HUES6 (cell line): ENCODE measurements around the gene SHISA9.

Experiments
- H3K27ac ChIP-seq: 2 replicates; pipeline ENCODE4 v1.7.0; 2013; ENCODE audit warnings: low read depth, mild to moderate bottlenecking, low read length, inconsistent platforms
- H3K27me3 ChIP-seq: 2 replicates; pipeline ENCODE4 v1.6.1; 2013; ENCODE audit warnings: low read length; ENCODE audit not compliant: control insufficient read depth, insufficient read depth
- H3K36me3 ChIP-seq: 2 replicates; pipeline ENCODE4 v1.6.1; 2013; ENCODE audit warnings: low read length; ENCODE audit not compliant: control insufficient read depth, insufficient read depth
- H3K4me1 ChIP-seq: 2 replicates; pipeline ENCODE4 v1.6.1; 2013; ENCODE audit warnings: low read length; ENCODE audit not compliant: control insufficient read depth, insufficient read depth
- H3K4me3 ChIP-seq: 2 replicates; pipeline ENCODE4 v1.5.1; 2013; ENCODE audit warnings: low read depth, low read length
- H3K9ac ChIP-seq: one replicate; pipeline ENCODE4 v1.6.1; 2013; ENCODE audit warnings: mild to moderate bottlenecking, low read length
- H3K9me3 ChIP-seq: 2 replicates; pipeline ENCODE4 v1.6.1; 2013; ENCODE audit warnings: low read depth, low read length; ENCODE audit not compliant: control insufficient read depth, insufficient read depth

SHISA9 gene

DNA sequence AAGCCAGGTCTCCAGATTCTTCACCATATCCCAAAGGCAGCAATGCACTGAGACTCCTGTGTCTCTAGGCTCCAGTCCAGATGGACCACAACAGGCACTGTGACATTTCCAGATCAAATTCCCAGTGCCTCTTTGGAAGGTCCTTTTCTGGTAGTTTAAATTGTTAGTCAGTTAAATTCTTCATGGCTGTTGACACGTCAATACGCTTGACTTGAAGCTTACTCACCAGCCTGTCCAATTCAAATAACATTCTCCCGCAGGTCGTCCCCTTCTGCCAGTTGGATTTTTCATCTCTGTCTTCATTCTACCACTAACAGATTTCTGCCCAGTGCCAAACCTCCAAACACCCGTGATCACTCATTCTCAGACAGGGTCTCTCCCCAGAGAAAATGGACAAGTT, 86.7 kb downstream of the SHISA9 start:
- H3K9ac ChIP-seq, result no peak overlapping the region
- H3K36me3 ChIP-seq, result no peaks in the 10 kb centered on the region
- no peaks in the 10 kb centered on the region for H3K4me1 ChIP-seq
- no peak overlapping the region for H3K27ac ChIP-seq
- no peak overlapping the region for H3K4me3 ChIP-seq
- peaks cover 16% of the 10 kb centered on the region for H3K9me3 ChIP-seq
- no peaks in the 10 kb centered on the region for H3K27me3 ChIP-seq

DNA sequence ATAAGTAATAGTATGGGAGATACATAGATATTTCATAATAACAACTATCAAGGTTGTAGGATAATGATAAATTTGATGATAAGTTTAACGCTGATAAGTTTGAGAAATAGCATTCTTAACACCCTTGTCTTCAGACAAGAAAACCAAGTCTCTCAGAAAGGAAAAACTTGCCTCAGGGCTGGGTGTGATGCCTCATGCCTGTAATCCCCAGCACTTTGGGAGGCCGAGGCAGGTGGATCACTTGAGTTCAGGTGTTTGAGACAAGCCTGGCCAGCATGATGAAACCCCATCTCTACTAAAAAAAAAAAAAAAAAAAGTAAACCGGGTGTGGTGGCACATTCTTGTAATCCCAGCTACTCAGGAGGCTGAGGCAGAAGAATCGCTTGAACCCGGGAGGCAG, 90.7 kb downstream of the SHISA9 start:
- no peaks in the 10 kb centered on the region for H3K27me3 ChIP-seq

DNA sequence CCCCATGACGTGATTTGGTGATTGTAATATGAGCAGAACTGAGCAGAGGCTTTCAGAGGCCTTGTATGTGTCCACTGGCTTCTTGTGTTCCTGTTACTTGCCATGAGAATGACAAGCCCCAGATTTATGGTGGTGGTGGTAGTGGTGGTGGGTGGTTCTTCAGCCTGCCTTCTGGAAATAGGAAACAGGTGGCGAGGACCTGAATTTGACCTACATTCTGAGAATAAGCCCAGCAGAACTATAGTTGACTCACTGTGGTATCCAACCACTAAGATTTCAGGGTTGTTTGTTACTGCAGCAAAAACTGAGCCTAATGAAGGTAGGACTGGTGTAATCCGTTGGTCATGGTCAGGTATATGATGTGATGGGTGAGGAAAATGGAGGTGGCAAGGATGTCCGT, 93.0 kb downstream of the SHISA9 start:
- H3K4me1 ChIP-seq, result no peaks in the 10 kb centered on the region
- H3K4me3 ChIP-seq, result no peak overlapping the region
- H3K27me3 ChIP-seq, result no peaks in the 10 kb centered on the region
- no peaks in the 10 kb centered on the region for H3K9me3 ChIP-seq
- H3K9ac ChIP-seq, result no peak overlapping the region
- no peaks in the 10 kb centered on the region for H3K36me3 ChIP-seq
- H3K27ac ChIP-seq, result no peak overlapping the region

More for the DNA sequence above, 90.7 kb downstream of the SHISA9 start:
- no peak overlapping the region for H3K4me3 ChIP-seq
- no peaks in the 10 kb centered on the region for H3K9me3 ChIP-seq
- H3K36me3 ChIP-seq, result no peaks in the 10 kb centered on the region
- no peaks in the 10 kb centered on the region for H3K4me1 ChIP-seq
- no peak overlapping the region for H3K9ac ChIP-seq
- no peak overlapping the region for H3K27ac ChIP-seq

DNA sequence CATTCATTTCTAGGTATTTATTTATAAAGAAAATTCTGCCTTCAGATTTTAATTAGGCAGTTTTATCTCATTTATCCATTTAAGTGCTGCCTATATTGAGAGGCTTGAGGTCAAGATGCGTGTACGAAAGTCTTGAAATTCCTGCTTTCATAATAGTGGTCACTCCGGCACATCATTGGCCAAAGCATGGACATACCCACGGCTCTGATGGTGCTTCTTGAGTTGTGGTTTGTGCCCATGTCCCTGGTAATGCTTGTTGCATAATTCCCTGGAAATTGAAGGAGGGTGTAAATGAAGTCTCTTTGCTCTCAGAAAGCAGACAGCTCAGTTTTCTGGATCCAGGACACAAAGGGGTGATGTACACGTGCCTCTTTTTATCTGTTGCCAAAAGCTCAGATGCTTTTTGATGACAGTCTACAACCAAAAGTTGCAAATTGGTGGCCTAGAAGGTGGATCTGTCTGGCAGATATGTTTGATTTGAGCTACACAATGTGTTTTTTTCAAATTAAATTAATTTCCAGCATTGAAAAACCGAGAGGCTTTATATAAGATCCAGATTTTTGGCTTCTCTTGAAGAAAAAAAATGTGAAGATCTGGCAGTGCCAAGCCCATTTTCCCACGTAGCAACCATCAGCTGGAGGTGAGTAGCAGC, 94.4 kb downstream of the SHISA9 start:
- H3K27me3 ChIP-seq, result no peaks in the 10 kb centered on the region
- H3K9me3 ChIP-seq, result no peaks in the 10 kb centered on the region
- no peaks in the 10 kb centered on the region for H3K36me3 ChIP-seq
- H3K4me3 ChIP-seq, result no peak overlapping the region
- H3K9ac ChIP-seq, result no peak overlapping the region
- H3K4me1 ChIP-seq, result no peaks in the 10 kb centered on the region
- no peak overlapping the region for H3K27ac ChIP-seq

DNA sequence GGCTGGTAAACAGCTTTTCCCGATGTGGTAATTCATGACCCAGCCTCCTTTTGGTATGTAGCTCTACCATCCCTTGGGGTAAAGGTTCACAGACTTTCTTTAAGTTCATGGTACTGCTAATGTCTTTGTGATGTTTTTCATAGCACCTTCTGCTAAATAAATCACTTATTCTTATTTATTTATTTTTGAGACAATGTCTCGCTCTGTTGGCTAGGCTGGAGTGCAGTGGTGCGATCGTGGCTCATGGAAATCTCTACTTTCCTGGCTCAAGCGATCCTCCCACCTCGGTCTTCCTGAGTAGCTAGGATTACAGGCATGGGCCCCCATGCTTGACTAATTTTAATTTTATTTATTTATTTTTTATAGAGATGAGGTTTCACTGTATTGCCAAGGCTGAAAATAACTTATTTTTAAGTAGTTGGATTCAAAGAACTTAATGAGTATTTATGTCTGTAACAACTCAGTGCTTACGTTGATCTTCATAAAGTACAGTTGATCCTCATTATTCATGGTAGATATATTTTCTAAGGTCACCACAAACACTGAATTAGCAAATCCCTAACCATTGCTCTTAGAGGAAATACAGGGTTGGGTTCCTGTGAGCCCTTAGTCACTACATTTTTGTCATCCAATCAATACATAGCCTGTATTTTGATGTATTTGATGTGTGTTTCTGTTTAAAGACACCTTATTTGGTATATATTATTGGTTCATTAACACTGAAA, 97.1 kb downstream of the SHISA9 start:
- Histone ChIP-seq H3K9me3 (no peaks in the 10 kb centered on the region), H3K4me3 (no peak overlapping the region), H3K27ac (no peak overlapping the region), H3K9ac (no peak overlapping the region), H3K36me3 (no peaks in the 10 kb centered on the region), H3K4me1 (no peaks in the 10 kb centered on the region), H3K27me3 (no peaks in the 10 kb centered on the region)

DNA sequence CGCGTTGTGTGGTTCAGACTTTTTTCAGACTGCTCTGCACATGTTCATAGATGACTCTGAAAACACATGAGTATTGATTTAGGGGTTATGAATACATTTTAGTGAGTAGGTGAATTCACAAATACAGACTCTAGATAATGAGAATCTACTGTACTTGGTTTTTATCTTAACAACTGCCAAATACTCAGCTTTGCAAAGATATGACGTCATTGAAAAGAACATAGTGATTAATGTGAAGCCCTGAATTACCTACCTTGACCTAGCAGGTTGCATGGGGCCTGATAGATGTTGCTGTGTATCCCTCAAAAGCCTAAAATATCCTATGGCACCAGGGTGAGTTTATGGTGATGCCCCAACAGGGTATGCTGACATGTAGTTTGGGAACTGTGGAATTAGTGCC, 98.0 kb downstream of the SHISA9 start:
- H3K4me1 ChIP-seq, result no peaks in the 10 kb centered on the region
- H3K4me3 ChIP-seq, result no peak overlapping the region
- H3K36me3 ChIP-seq, result no peaks in the 10 kb centered on the region
- no peaks in the 10 kb centered on the region for H3K27me3 ChIP-seq
- no peaks in the 10 kb centered on the region for H3K9me3 ChIP-seq
- no peak overlapping the region for H3K27ac ChIP-seq
- no peak overlapping the region for H3K9ac ChIP-seq

DNA sequence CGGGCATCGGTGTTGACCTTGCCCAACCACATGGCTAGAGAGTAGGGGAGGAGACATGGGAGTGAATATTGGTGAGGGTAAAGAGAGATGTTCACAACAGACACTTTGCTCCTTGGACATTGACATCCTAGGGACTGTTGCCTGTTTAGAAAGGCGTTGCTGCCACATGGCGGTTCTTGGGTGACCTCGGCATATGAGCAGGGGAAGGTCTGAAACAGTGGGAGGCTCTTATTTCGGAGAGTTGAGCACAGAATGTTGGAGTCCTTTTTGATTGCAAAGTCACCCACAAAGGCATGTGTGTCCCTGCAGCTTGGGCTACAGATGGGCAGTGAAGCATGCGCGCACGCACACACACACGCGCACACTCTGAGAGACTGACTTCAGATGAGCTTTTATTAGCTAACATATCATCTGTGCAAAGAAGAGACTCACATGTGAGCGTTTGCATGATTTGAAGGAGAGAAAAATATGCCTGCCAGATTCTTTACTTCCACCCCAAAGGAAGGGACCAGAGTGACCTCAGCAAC, 104.4 kb downstream of the SHISA9 start:
- no peaks in the 10 kb centered on the region for H3K27me3 ChIP-seq

DNA sequence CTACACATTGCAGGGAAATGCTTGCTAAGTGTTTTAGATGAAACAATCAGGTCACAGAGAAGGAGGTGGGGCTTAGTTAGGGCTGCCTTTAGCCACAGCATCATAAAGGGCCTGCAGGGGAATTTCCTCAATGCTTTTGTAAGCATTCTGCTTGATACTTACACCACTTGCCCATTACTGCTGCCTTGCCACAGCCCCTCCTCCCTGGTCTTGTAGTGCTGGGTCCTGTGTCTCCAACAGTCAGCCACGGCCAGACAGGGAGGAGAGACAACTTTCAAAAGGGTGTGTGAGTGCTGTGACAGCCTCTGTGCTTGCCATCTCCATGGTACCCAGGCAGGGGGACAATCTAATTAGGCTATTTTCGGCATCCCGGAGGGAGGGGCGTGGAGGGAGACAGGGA, 111.2 kb downstream of the SHISA9 start:
- Histone ChIP-seq H3K4me1 (peaks cover 32% of the 10 kb centered on the region), H3K36me3 (no peaks in the 10 kb centered on the region), H3K27me3 (no peaks in the 10 kb centered on the region), H3K9me3 (0 out of 2 replicates have a peak, but pooled peaks cover 6% of the 10 kb centered on the region), H3K27ac (no peak overlapping the region), H3K4me3 (no peak overlapping the region), H3K9ac (no peak overlapping the region)

More for the DNA sequence above, 104.4 kb downstream of the SHISA9 start:
- H3K36me3 ChIP-seq, result no peaks in the 10 kb centered on the region
- no peaks in the 10 kb centered on the region for H3K9me3 ChIP-seq
- no peaks in the 10 kb centered on the region for H3K4me1 ChIP-seq
- no peak overlapping the region for H3K4me3 ChIP-seq
- H3K9ac ChIP-seq, result no peak overlapping the region
- H3K27ac ChIP-seq, result no peak overlapping the region

DNA sequence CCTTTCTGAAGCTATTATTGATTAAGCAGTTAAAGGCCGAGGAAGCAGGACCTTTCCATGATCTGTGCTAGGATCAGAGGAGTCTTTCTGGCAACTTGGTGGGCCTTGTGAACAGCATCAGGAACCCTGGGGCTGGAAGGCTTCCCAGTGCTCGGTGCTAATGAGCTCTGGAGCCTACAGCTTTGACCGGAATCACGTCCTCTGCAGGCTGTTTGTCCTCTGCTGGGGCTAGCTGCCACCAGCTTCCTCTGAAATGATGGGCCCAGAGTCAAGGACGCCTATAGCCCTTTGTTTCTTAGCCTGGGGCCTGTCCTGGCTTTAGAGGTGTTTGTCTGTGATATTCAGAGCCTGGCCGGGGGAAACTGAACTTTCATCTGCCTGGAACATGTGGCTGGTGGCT, 111.6 kb downstream of the SHISA9 start:
- no peaks in the 10 kb centered on the region for H3K36me3 ChIP-seq
- H3K27ac ChIP-seq, result no peak overlapping the region
- peaks cover 36% of the 10 kb centered on the region for H3K4me1 ChIP-seq
- H3K4me3 ChIP-seq, result no peak overlapping the region
- no peak overlapping the region for H3K9ac ChIP-seq
- no peaks in the 10 kb centered on the region for H3K27me3 ChIP-seq
- 0 out of 2 replicates have a peak, but pooled peaks cover 6% of the 10 kb centered on the region for H3K9me3 ChIP-seq

DNA sequence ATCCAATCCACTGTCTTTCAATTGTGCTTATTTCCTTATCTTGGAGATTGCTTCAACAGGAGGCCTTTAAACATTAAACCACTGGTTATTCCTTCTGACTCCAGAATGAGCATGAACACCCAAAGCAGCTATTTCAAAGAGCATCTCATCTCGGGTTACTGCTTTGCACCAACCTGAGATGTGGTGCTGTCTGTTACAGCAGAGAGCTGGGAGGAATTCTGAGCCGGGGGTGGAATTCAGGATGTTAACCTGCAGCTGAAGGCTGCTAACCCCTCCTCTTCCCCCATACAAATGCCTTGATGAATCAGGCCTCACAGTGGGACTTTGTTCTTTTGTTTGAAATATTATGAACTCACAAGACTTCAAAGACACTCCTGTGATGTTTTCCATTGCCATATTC, 113.1 kb downstream of the SHISA9 start:
- peaks cover 40% of the 10 kb centered on the region for H3K4me1 ChIP-seq
- no peaks in the 10 kb centered on the region for H3K27me3 ChIP-seq
- peak overlapping the region; percentile 50; the same call in 1 of the 2 replicates for H3K27ac ChIP-seq
- no peaks in the 10 kb centered on the region for H3K36me3 ChIP-seq
- 0 out of 2 replicates have a peak, but pooled peaks cover 6% of the 10 kb centered on the region for H3K9me3 ChIP-seq
- H3K4me3 ChIP-seq, result no peak overlapping the region; the same call in 1 of the 2 replicates
- H3K9ac ChIP-seq, result peak overlapping the region; percentile 30

DNA sequence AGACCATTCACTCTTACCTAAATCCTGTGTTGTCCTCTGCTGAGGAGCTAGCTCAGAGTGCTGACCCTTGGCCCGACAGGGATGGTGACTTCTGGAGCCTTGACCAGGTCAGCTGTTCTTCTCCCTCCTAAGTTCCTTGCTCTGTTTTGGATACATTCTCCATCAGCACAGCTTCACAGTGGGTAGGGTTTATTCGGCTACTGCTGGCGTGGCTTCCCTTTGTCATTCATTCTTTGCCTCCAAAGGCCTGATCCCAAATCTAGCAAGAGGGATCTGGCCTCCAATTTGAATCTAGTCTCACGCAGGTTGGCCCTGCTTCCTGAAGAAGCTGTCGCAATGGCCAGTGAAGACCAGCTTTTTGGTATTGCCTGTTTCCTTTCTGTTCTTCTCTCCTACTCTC, 116.6 kb downstream of the SHISA9 start:
- no peak overlapping the region for H3K9ac ChIP-seq
- H3K4me3 ChIP-seq, result no peak overlapping the region
- H3K27me3 ChIP-seq, result no peaks in the 10 kb centered on the region
- H3K4me1 ChIP-seq, result peaks cover 30% of the 10 kb centered on the region
- H3K9me3 ChIP-seq, result 0 out of 2 replicates have a peak, but pooled peaks cover 6% of the 10 kb centered on the region
- H3K36me3 ChIP-seq, result no peaks in the 10 kb centered on the region
- H3K27ac ChIP-seq, result no peak overlapping the region
